GM19328 (cell line): Measurements from ENCODE around the gene RPS16.

Source experiments
- ATAC-seq: cut with Tn5 transposase; IDR thresholded peaks from one replicate; pipeline ENCODE4 v1.9.1; 2021; ENCODE audit warnings: mild to moderate bottlenecking, moderate library complexity; ENCODE audit not compliant: unreplicated experiment

RPS16 gene

GRCh38 chr19:39423258-39424086 lies 12.3 kb downstream of the RPS16 start:
- ATAC-seq, result no peak

DNA sequence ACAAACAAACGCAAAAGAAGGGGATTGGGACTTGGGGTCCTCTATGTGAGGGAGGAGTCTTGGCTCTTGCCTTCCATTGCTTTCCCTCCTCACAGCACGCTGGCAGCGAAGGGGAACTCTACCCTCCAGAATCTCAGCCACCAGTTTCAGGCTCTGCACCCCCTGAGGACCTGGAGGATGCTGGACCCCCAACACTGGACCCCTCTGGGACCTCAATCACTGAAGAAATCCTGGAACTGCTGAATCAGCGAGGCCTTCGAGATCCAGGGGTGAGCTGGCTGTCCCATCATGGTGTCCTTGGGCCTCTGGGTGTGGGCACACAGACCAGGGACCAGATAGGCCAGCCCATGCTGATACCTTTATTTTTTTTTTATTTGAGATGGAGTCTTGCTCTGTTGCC lies 13.7 kb downstream of the RPS16 start:
- ATAC-seq, result no peak

DNA sequence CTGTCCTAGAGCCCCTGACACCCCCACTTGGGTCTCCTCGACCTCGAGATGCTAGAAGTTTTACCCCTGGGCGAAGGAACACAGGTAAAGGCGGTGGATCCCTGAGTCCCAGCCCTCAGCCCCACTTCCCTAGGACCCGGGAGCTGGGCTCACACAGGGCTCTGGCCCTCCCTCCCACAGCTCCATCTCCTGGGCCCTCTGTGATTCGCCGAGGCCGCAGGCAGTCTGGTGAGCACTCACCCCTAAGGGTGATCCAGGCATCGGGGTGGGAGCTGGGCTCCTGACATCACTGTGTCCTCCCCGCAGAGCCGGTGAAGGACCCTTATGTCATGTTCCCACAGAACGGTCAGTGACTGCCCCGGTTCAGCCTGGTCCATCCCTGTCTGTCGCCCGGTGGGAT lies 15.0 kb downstream of the RPS16 start:
- ATAC-seq, result no peak

- ATAC-seq, result no peak
These were observed 16.7 kb downstream of the RPS16 start for GRCh38 chr19:39419003-39419402.

- ATAC-seq, result no peak
These were observed 18.1 kb downstream of the RPS16 start for GRCh38 chr19:39417463-39418181.

GRCh38 chr19:39416152-39417120 lies 19.3 kb downstream of the RPS16 start:
- no peak for ATAC-seq

GRCh38 chr19:39415111-39416046 lies 20.4 kb downstream of the RPS16 start:
- no peak for ATAC-seq

DNA sequence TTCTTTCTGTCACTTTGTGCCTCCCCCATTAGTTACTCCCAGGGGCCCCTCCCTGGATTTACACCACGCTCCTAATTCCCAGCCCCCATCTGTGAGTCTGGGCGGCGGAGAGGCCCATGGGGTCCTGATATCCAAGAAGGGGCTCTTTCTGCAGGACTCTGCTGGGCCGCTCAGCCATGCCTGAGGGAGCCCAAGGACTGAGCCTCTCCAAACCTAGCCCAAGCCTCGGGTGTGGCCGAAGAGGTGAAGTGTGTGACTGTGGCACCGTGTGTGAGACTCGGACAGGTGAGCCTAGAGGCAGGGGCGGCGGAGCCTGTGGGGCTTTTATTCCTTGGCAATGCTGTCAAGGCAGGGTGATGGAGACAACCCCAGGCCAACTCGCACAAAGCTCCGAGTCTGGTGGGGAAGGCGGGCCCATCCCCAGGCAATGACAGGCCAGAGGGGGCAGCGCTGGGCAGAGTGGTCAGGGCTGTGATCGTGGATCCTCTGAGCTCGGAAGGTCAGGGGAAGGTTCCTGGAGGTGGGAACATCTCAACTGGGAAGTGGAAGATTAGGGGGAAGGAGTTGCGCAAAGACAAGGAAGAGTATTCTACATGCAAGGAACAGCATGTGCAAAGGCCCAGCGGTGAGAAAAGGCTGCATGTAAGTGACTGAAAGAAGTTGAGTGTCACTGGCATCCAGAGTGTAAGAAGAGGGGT lies 21.7 kb downstream of the RPS16 start:
- ATAC-seq, result no peak

- no peak for ATAC-seq
These were observed 22.4 kb downstream of the RPS16 start for GRCh38 chr19:39413272-39413910.

DNA sequence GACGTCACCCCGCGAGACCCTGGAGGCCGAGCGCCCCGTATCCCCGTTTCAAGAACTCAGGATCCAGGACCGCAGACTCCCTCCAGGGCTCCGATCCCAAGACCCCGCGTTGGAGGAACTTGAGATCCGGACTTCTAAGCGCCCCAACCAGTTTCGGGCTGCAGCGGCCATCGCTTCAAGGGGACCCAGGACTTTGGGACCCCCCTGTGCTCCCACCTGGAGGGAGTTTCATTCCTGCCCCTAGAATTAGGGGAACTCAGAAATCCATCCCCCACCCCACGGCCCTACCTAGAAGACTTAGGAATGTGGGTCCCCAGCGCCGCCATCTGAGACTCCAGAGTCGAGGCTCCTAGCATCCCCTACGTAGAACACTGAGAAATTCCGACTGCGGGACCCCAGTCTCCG lies 22.9 kb downstream of the RPS16 start:
- no peak for ATAC-seq

GRCh38 chr19:39412100-39412866 lies 23.5 kb downstream of the RPS16 start, which contains the start of gene PLEKHG2:
PLEKHG2 (plus strand) TSS chr19:39412669; CDS start chr19:39414087, 1,418 bp downstream.
- peak; percentile 47 for ATAC-seq

- ATAC-seq, result peak; percentile 17
These were observed 24.0 kb downstream of the RPS16 start for GRCh38 chr19:39411832-39412099.

GRCh38 chr19:39411081-39411831 lies 24.5 kb downstream of the RPS16 start:
- ATAC-seq, result no peak

- ATAC-seq, result no peak
These were observed 25.0 kb downstream of the RPS16 start for GRCh38 chr19:39410831-39411080.

DNA sequence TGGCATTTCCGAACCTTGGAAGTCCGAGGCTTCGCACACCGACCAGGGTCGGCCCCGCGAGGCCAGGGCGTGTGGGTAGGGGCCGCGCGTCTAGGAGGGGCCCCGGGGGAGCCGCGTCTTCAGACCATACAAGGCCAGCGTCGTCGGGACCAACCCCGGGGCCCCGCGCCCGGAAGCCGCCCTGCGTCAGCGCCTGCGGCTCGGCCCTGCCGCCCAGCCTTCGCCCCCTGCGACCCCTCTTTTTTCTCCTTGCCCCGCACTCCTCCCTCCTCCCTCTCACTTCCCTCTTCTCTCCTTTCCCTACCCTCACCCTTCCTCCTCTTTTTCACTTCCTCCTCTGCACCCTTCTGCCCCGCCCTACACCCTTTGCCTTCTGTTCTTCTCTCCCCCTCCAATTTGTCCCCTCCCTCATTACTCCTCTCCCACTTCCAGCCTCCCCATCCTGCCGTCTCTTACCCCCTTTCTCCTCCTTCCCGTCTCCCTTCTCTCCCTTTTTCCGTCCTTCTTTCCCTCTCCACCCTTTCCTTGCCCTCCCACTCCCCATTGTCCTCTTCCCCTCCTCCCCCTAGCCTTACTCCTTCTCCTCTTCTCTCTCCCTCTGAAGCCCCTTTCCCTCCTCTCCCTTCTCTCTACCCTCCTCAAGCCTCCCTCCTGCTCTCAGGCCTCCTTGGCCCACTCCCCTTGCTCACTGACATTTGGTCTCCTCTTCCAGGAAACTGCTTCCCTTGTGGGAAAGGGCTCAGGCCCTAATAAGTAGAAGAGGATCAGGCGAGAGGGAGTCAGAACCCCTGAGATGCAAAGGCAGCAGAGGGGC lies 25.5 kb downstream of the RPS16 start:
- no peak for ATAC-seq

- no peak for ATAC-seq
These were observed 26.3 kb downstream of the RPS16 start for GRCh38 chr19:39409208-39410016.
